GM23338 (cell line): ENCODE results near the gene ZNF474. TPM values are rescaled to one million over a fixed set of nuclear protein-coding genes. Genes with fewer than 3 reads are reported as not detected.

Experiments
- ATAC-seq: fragments of 200-7000 bp; cut with Tn5 transposase; 3 replicates; pipeline ENCODE4 v1.9.1; 2020
- DNase-seq: peaks from one replicate; pipeline ENCODE4 v3.0.0-alpha.2; 2015; ENCODE audit warnings: low spot score
- H2AFZ ChIP-seq: fragments of 200-600 bp; sonication (generic); 2 replicates; pipeline ENCODE4 v1.8.0; 2016; ENCODE audit warnings: antibody characterized with exemption, mild to moderate bottlenecking, moderate library complexity
- H3F3A ChIP-seq: fragments of 200-600 bp; sonication (generic); replicated peaks from 2 replicates; pipeline ENCODE4 v1.8.0; 2017; ENCODE audit warnings: antibody characterized with exemption, mixed run types, low read depth
- H3K27ac ChIP-seq: fragments of 200-600 bp; sonication (generic); 2 replicates; pipeline ENCODE4 v1.6.1; 2016; ENCODE audit warnings: low read depth
- H3K27me3 ChIP-seq: fragments of 200-600 bp; sonication (generic); 2 replicates; pipeline ENCODE4 v1.8.0; 2016; ENCODE audit warnings: mild to moderate bottlenecking, mixed run types, moderate library complexity; ENCODE audit not compliant: insufficient read depth
- H3K36me3 ChIP-seq: fragments of 200-600 bp; sonication (generic); 2 replicates; pipeline ENCODE4 v1.8.0; 2016; ENCODE audit warnings: mild to moderate bottlenecking; ENCODE audit not compliant: insufficient read depth
- H3K4me1 ChIP-seq: fragments of 200-600 bp; sonication (generic); 2 replicates; pipeline ENCODE4 v1.8.0; 2016; ENCODE audit warnings: mild to moderate bottlenecking, moderate library complexity; ENCODE audit not compliant: insufficient read depth
- H3K4me2 ChIP-seq: fragments of 200-600 bp; sonication (generic); 2 replicates; pipeline ENCODE4 v1.7.1; 2017; ENCODE audit warnings: mixed run types
- H3K4me3 ChIP-seq: fragments of 200-600 bp; sonication (generic); 2 replicates; pipeline ENCODE4 v1.6.1; 2016; ENCODE audit warnings: mixed run types
- H3K79me2 ChIP-seq: fragments of 200-600 bp; sonication (generic); replicated peaks from 2 replicates; pipeline ENCODE4 v1.8.0; 2017; ENCODE audit warnings: mild to moderate bottlenecking; ENCODE audit not compliant: insufficient read depth
- H3K9me2 ChIP-seq: fragments of 200-600 bp; sonication (generic); 2 replicates; pipeline ENCODE4 v1.8.0; 2017; ENCODE audit not compliant: insufficient read depth
- H4K20me1 ChIP-seq: fragments of 200-600 bp; sonication (generic); replicated peaks from 2 replicates; pipeline ENCODE4 v1.8.0; 2017; ENCODE audit warnings: mild to moderate bottlenecking; ENCODE audit not compliant: insufficient read depth
- H3K27ac Mint-ChIP-seq: 2 replicates; pipeline ENCODE4 v1.8.0; 2020; ENCODE audit warnings: inconsistent platforms, mild to moderate bottlenecking, moderate library complexity, mixed read lengths
- H3K27me3 Mint-ChIP-seq: 3 replicates; pipeline ENCODE4 v1.8.0; 2022; ENCODE audit warnings: low read depth, mild to moderate bottlenecking, moderate library complexity, mixed read lengths, inconsistent platforms; ENCODE audit not compliant: insufficient read depth, poor library complexity
- H3K36me3 Mint-ChIP-seq: 3 replicates; pipeline ENCODE4 v1.8.0; 2021; ENCODE audit warnings: low read depth, mild to moderate bottlenecking, inconsistent platforms, moderate library complexity, mixed read lengths
- H3K4me1 Mint-ChIP-seq: 3 replicates; pipeline ENCODE4 v1.8.0; 2020; ENCODE audit warnings: mild to moderate bottlenecking, inconsistent platforms, mixed read lengths
- H3K4me3 Mint-ChIP-seq: 3 replicates; pipeline ENCODE4 v1.8.0; 2021; ENCODE audit warnings: moderate library complexity, mild to moderate bottlenecking, inconsistent platforms, mixed read lengths
- H3K9me3 Mint-ChIP-seq: 3 replicates; pipeline ENCODE4 v1.8.0; 2020; ENCODE audit warnings: moderate library complexity, mild to moderate bottlenecking, inconsistent platforms, mixed read lengths
- CREB1 ChIP-seq: fragments of 250-450 bp; sonication (Bioruptor Pico); IDR thresholded peaks from 2 replicates; pipeline ENCODE4 v1.5.0; 2020; ENCODE audit warnings: low read depth, mild to moderate bottlenecking, moderate library complexity
- EZH2 ChIP-seq: fragments of 200-600 bp; sonication (generic); IDR thresholded peaks from one replicate; pipeline ENCODE4 v1.8.0; 2017; ENCODE audit warnings: antibody characterized with exemption, mild to moderate bottlenecking, low read depth; ENCODE audit not compliant: unreplicated experiment
- EZH2phosphoT487 ChIP-seq: fragments of 200-600 bp; sonication (generic); IDR thresholded peaks from one replicate; pipeline ENCODE4 v1.8.1; 2018; ENCODE audit warnings: antibody characterized with exemption; ENCODE audit not compliant: unreplicated experiment
- JUNB ChIP-seq: IDR thresholded peaks from one replicate; pipeline ENCODE4 v1.6.1; 2016; ENCODE audit warnings: antibody characterized with exemption; ENCODE audit not compliant: unreplicated experiment
- NANOG ChIP-seq: IDR thresholded peaks from 2 replicates; pipeline ENCODE4 v1.6.1; 2016; ENCODE audit warnings: antibody characterized with exemption, borderline replicate concordance
- STAT1 ChIP-seq: IDR thresholded peaks from one replicate; pipeline ENCODE4 v1.6.1; 2016; ENCODE audit warnings: antibody characterized with exemption; ENCODE audit not compliant: unreplicated experiment
- ZNF114 ChIP-seq: fragments of 250-450 bp; sonication (Bioruptor Pico); IDR thresholded peaks from 2 replicates; pipeline ENCODE4 v1.5.0; 2020; ENCODE audit warnings: mild to moderate bottlenecking, moderate library complexity
- ZNF462 ChIP-seq: fragments of 250-450 bp; sonication (Bioruptor Pico); IDR thresholded peaks from 2 replicates; pipeline ENCODE4 v1.5.0; 2020; ENCODE audit warnings: mild to moderate bottlenecking, moderate library complexity
- polyA plus RNA-seq: library from polyadenylated mRNA; unstranded; fragments of >200 nt; fragmentation: Nextera tagmentation; extraction: Ambion mirVana; gene quantifications from 2 replicates; pipeline ENCODE4 v1.2.1, GENCODE V29; 2016
- total RNA-seq: library from RNA; depleted of rRNA; stranded (reverse); fragments of >200 nt; shearing (Covaris generic); gene quantifications from 2 replicates; pipeline ENCODE4 v1.2.3, GENCODE V29; 2014
- TF ChIP-seq, protein P1 (sequence below): IDR thresholded peaks from 2 replicates; pipeline ENCODE4 v1.6.1; 2016; ENCODE audit warnings: antibody characterized with exemption

Gene ZNF474
- total and polyA plus RNA-seq, 2 experiments from 2014 or later = 0.59 TPM; not detected in 1

DNA sequence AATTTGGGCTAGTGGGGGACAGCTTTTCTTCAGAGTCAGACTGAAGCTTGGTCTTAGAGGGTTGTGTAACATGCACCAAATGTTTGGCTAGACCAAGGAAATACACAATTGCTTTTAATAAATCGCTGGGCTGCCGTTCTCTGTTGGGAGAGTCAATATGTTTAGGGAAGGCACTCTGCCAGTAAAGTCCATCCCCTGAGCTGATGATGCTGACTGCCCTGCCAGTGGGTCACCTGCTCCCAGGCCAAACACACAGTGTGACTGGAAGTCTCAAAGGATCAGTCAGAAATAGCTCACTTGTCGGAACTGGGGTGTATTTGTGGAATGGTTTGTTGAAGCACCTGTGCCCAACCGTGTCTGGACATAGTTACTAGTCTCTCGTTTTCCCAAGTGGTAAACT is 17.9 kb upstream of the ZNF474 start (continued):
- no peak for TF ChIP-seq ZNF462 (CRISPR knock-in tag)

DNA sequence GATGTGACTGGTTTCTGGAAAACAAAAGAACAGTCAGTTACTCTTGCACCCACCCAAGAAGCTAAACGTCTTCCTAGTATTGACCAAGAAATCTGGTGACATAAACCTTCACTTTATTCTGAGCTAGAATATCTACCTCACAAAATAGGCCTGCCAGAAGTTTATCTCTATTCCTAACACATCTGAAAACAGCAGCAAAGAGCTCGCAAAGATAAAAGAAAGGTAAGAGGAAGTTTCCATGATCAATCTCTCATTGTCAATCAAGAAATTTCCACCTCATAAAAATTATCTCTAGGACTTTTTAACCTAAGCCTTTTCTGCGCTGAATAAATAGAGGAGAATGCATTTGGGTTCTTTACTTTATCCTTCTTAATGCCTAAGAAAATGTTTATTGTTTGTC is 17.3 kb upstream of the ZNF474 start:
- Histone ChIP-seq H3K4me1 (no peaks in the 10 kb centered on the region), H3K27me3 (no peaks in the 10 kb centered on the region), H3K79me2 (no peaks in the 10 kb centered on the region), H3K27ac (no peak overlapping the region), H2AFZ (no peak overlapping the region), H3K36me3 (no peaks in the 10 kb centered on the region), H4K20me1 (no peaks in the 10 kb centered on the region), H3F3A (no peaks in the 10 kb centered on the region), H3K9me2 (no peaks in the 10 kb centered on the region), H3K4me2 (no peak overlapping the region), H3K4me3 (no peak overlapping the region)
- no peak for DNase-seq
- Mint-ChIP-seq H3K4me3 (no peak overlapping the region), H3K36me3 (no peaks in the 10 kb centered on the region), H3K9me3 (no peaks in the 10 kb centered on the region), H3K27ac (no peak overlapping the region), H3K4me1 (peaks cover 8% of the 10 kb centered on the region; the same call in 2 of the 3 replicates), H3K27me3 (no peaks in the 10 kb centered on the region)
- ATAC-seq = no peak
- TF ChIP-seq EZH2phosphoT487 = no peak
- no peak for TF ChIP-seq CREB1 (CRISPR knock-in tag)
- TF ChIP-seq ZNF114 (CRISPR knock-in tag) = no peak
- TF ChIP-seq EZH2 = no peak
- TF ChIP-seq, protein P1, sequence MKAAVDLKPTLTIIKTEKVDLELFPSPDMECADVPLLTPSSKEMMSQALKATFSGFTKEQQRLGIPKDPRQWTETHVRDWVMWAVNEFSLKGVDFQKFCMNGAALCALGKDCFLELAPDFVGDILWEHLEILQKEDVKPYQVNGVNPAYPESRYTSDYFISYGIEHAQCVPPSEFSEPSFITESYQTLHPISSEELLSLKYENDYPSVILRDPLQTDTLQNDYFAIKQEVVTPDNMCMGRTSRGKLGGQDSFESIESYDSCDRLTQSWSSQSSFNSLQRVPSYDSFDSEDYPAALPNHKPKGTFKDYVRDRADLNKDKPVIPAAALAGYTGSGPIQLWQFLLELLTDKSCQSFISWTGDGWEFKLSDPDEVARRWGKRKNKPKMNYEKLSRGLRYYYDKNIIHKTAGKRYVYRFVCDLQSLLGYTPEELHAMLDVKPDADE = no peak
- TF ChIP-seq NANOG = no peak
- no peak for TF ChIP-seq STAT1
- no peak for TF ChIP-seq JUNB
- TF ChIP-seq ZNF462 (CRISPR knock-in tag) = no peak
